RWPE2 (cell line): ENCODE data around the gene EXPH5.
"Not testable (repeated sequence)": the region's sequence is repeated elsewhere in the genome, so short reads cannot be mapped to it uniquely, and the experiment has no call there.

ENCODE experiments used
- ATAC-seq: fragments of 200-7000 bp; cut with Tn5 transposase; 3 replicates; pipeline ENCODE4 v1.9.1; 2021; ENCODE audit warnings: low read depth
- DNase-seq: peaks from one replicate; pipeline ENCODE4 v3.0.0-alpha.2; 2020; ENCODE audit warnings: low spot score
- H3K27ac ChIP-seq: fragments of 450-650 bp; 2 replicates; pipeline ENCODE4 v1.5.1; 2017; ENCODE audit warnings: mild to moderate bottlenecking; ENCODE audit not compliant: poor library complexity, severe bottlenecking
- H3K27me3 ChIP-seq: fragments of 250-450 bp; sonication (Bioruptor Pico); 2 replicates; pipeline ENCODE4 v1.5.1; 2021; ENCODE audit warnings: mild to moderate bottlenecking, moderate library complexity; ENCODE audit not compliant: insufficient read depth, poor library complexity, severe bottlenecking
- H3K36me3 ChIP-seq: fragments of 250-450 bp; sonication (Bioruptor Pico); 2 replicates; pipeline ENCODE4 v1.5.1; 2020; ENCODE audit warnings: low read depth, mild to moderate bottlenecking, moderate library complexity
- H3K4me1 ChIP-seq: fragments of 250-450 bp; sonication (Bioruptor Pico); 2 replicates; pipeline ENCODE4 v1.5.1; 2021; ENCODE audit warnings: mild to moderate bottlenecking, moderate library complexity; ENCODE audit not compliant: insufficient read depth, poor library complexity, severe bottlenecking
- H3K4me3 ChIP-seq: fragments of 250-450 bp; sonication (Bioruptor Pico); 2 replicates; pipeline ENCODE4 v1.5.1; 2021; ENCODE audit warnings: mild to moderate bottlenecking, moderate library complexity; ENCODE audit not compliant: severe bottlenecking
- H3K9me3 ChIP-seq: fragments of 250-450 bp; sonication (Bioruptor Pico); 2 replicates; pipeline ENCODE4 v1.5.1; 2021; ENCODE audit warnings: mild to moderate bottlenecking, moderate library complexity; ENCODE audit not compliant: severe bottlenecking
- CTCF ChIP-seq: fragments of 450-650 bp; IDR thresholded peaks from one replicate; pipeline ENCODE4 v1.5.1; 2017; ENCODE audit warnings: mild to moderate bottlenecking, moderate library complexity; ENCODE audit not compliant: poor library complexity, severe bottlenecking

The EXPH5 gene

GRCh38 chr11:108586600-108586999 is 7.0 kb downstream of the EXPH5 start:
- no peak overlapping the region for H3K4me3 ChIP-seq
- H3K4me1 ChIP-seq = peaks cover 7% of the 10 kb centered on the region
- no peak for DNase-seq
- no peaks in the 10 kb centered on the region for H3K36me3 ChIP-seq
- no peak overlapping the region for H3K27ac ChIP-seq
- no peaks in the 10 kb centered on the region for H3K27me3 ChIP-seq
- no peak for TF ChIP-seq CTCF
- no peaks in the 10 kb centered on the region for H3K9me3 ChIP-seq
- ATAC-seq = no peak

- H3K4me3 ChIP-seq, ATAC-seq: not testable (repeated sequence)
Measured at GRCh38 chr11:108586185-108586584, 7.4 kb downstream of the EXPH5 start.

GRCh38 chr11:108584973-108585372 is 8.6 kb downstream of the EXPH5 start:
- Histone ChIP-seq H3K27ac (no peak overlapping the region), H3K4me1 (peaks cover 7% of the 10 kb centered on the region), H3K36me3 (no peaks in the 10 kb centered on the region), H3K9me3 (no peaks in the 10 kb centered on the region), H3K27me3 (no peaks in the 10 kb centered on the region), H3K4me3 (no peak overlapping the region)
- ATAC-seq (0 out of 3 replicates have a peak, but pooled peaks have one; percentile 42), DNase-seq (no peak)
- TF ChIP-seq CTCF = no peak

More at GRCh38 chr11:108586185-108586584, 7.4 kb downstream of the EXPH5 start:
- not testable (repeated sequence) for H3K36me3 ChIP-seq, H3K27ac ChIP-seq, H3K27me3 ChIP-seq, DNase-seq, H3K4me1 ChIP-seq, H3K9me3 ChIP-seq

- DNase-seq (no peak), ATAC-seq (no peak)
- no peak overlapping the region for H3K27ac ChIP-seq
- H3K36me3 ChIP-seq = no peaks in the 10 kb centered on the region
- TF ChIP-seq CTCF = no peak
- H3K4me3 ChIP-seq = no peak overlapping the region
- no peaks in the 10 kb centered on the region for H3K9me3 ChIP-seq
- no peaks in the 10 kb centered on the region for H3K27me3 ChIP-seq
- peaks cover 7% of the 10 kb centered on the region for H3K4me1 ChIP-seq
Measured at GRCh38 chr11:108580645-108581044, 12.9 kb downstream of the EXPH5 start.

GRCh38 chr11:108580043-108580442 is 13.5 kb downstream of the EXPH5 start:
- no peak for TF ChIP-seq CTCF
- H3K4me1 ChIP-seq = peaks cover 6% of the 10 kb centered on the region
- H3K36me3 ChIP-seq = no peaks in the 10 kb centered on the region
- H3K4me3 ChIP-seq = no peak overlapping the region
- DNase-seq (no peak), ATAC-seq (no peak)
- no peak overlapping the region for H3K27ac ChIP-seq
- H3K9me3 ChIP-seq = no peaks in the 10 kb centered on the region
- H3K27me3 ChIP-seq = no peaks in the 10 kb centered on the region
